Endothelial cell of umbilical vein (primary cell): Measurements from ENCODE around the gene PRM3.
"Not testable (repeated sequence)": the region's sequence is repeated elsewhere in the genome, so short reads cannot be mapped to it uniquely, and the experiment has no call there.

Experiments
- CTCF ChIP-seq, 2 donors: IDR thresholded peaks; 1 replicate in 1 of 2; 2 replicates in 1 of 2; pipeline ENCODE4 v1.5.1; 2011; ENCODE audit warnings: low read length in 2 of 2, mild to moderate bottlenecking in 2 of 2, moderate library complexity in 2 of 2, control low read depth in 1 of 2, inconsistent platforms in 1 of 2, low read depth in 1 of 2; ENCODE audit not compliant: insufficient read depth in 1 of 2; ENCODE audit errors: extremely low read depth in 1 of 2
- MYC ChIP-seq: IDR thresholded peaks from one replicate; pipeline ENCODE4 v1.6.1; 2011; ENCODE audit warnings: mild to moderate bottlenecking, low read depth, low read length
- POLR2A ChIP-seq: IDR thresholded peaks from 2 replicates; pipeline ENCODE4 v1.6.1; 2012; ENCODE audit warnings: low read depth, mild to moderate bottlenecking, control low read depth, low read length

GRCh38 chr16:11289696-11290095 lies 16.3 kb upstream of the PRM3 start:
- not testable (repeated sequence) for TF ChIP-seq POLR2A; CTCF (IDR thresholded peaks at IDR 0.05; ENCODE audit: extremely low read depth in 1 of 2, insufficient read depth in 1 of 2, low read depth in 1 of 2, low read length in 2 of 2); MYC
